Loucy (cell line): ENCODE measurements around the gene RGS19.

ENCODE experiments used
- H2AFZ ChIP-seq: fragments of 200-600 bp; sonication (generic); 2 replicates; pipeline ENCODE4 v1.6.0; 2016; ENCODE audit warnings: antibody characterized with exemption, mild to moderate bottlenecking, low read length, moderate library complexity
- H3F3A ChIP-seq: fragments of 200-600 bp; 2 replicates; pipeline ENCODE4 v1.6.0; 2016; ENCODE audit warnings: antibody characterized with exemption, low read depth, mild to moderate bottlenecking
- H3K27me3 ChIP-seq: fragments of 200-600 bp; sonication (generic); 2 replicates; pipeline ENCODE4 v1.6.1; 2014; ENCODE audit warnings: low read length, mild to moderate bottlenecking; ENCODE audit not compliant: insufficient read depth, poor library complexity, severe bottlenecking
- H3K36me3 ChIP-seq: fragments of 200-600 bp; sonication (generic); 2 replicates; pipeline ENCODE4 v1.6.1; 2016; ENCODE audit warnings: low read length; ENCODE audit not compliant: insufficient read depth
- H3K4me1 ChIP-seq: fragments of 200-600 bp; sonication (generic); 2 replicates; pipeline ENCODE4 v1.5.1; 2014; ENCODE audit warnings: low read length, mild to moderate bottlenecking; ENCODE audit not compliant: insufficient read depth, poor library complexity, severe bottlenecking
- H3K4me2 ChIP-seq: fragments of 200-600 bp; sonication (generic); 2 replicates; pipeline ENCODE4 v1.6.0; 2014; ENCODE audit warnings: antibody characterized with exemption, low read length, low read depth, mild to moderate bottlenecking; ENCODE audit not compliant: poor library complexity, severe bottlenecking
- H3K4me3 ChIP-seq: fragments of 200-600 bp; sonication (generic); 2 replicates; pipeline ENCODE4 v1.5.1; 2014; ENCODE audit warnings: low read length, mild to moderate bottlenecking, mixed read lengths; ENCODE audit not compliant: poor library complexity, severe bottlenecking
- H3K79me2 ChIP-seq: fragments of 200-600 bp; sonication (generic); 2 replicates; pipeline ENCODE4 v1.6.1; 2014; ENCODE audit warnings: low read length; ENCODE audit not compliant: insufficient read depth
- H3K9ac ChIP-seq: fragments of 200-600 bp; sonication (generic); 2 replicates; pipeline ENCODE4 v1.6.0; 2014; ENCODE audit warnings: mild to moderate bottlenecking, low read depth, low read length, moderate library complexity; ENCODE audit not compliant: poor library complexity, severe bottlenecking
- H3K9me2 ChIP-seq: fragments of 200-600 bp; sonication (generic); replicated peaks from 2 replicates; pipeline ENCODE4 v1.6.1; 2016; ENCODE audit warnings: low read depth, low read length, mixed read lengths
- H3K9me3 ChIP-seq: fragments of 200-600 bp; sonication (generic); 2 replicates; pipeline ENCODE4 v1.6.1; 2014; ENCODE audit warnings: mild to moderate bottlenecking, antibody characterized with exemption, low read length, low read depth; ENCODE audit not compliant: insufficient read depth
- H4K20me1 ChIP-seq: fragments of 200-600 bp; sonication (generic); 2 replicates; pipeline ENCODE4 v1.6.0; 2014; ENCODE audit warnings: antibody characterized with exemption, low read length, mild to moderate bottlenecking; ENCODE audit not compliant: insufficient read depth, poor library complexity, severe bottlenecking
- CTCF ChIP-seq: fragments of 200-600 bp; sonication (generic); conservative IDR thresholded peaks from 2 replicates; pipeline ENCODE4 v1.5.1; 2014; ENCODE audit warnings: mild to moderate bottlenecking, antibody characterized with exemption, low read length
- EZH2phosphoT487 ChIP-seq: fragments of 200-600 bp; IDR thresholded peaks from 2 replicates; pipeline ENCODE4 v1.6.1; 2018; ENCODE audit warnings: antibody characterized with exemption, mild to moderate bottlenecking, moderate library complexity, borderline replicate concordance

Gene RGS19

DNA sequence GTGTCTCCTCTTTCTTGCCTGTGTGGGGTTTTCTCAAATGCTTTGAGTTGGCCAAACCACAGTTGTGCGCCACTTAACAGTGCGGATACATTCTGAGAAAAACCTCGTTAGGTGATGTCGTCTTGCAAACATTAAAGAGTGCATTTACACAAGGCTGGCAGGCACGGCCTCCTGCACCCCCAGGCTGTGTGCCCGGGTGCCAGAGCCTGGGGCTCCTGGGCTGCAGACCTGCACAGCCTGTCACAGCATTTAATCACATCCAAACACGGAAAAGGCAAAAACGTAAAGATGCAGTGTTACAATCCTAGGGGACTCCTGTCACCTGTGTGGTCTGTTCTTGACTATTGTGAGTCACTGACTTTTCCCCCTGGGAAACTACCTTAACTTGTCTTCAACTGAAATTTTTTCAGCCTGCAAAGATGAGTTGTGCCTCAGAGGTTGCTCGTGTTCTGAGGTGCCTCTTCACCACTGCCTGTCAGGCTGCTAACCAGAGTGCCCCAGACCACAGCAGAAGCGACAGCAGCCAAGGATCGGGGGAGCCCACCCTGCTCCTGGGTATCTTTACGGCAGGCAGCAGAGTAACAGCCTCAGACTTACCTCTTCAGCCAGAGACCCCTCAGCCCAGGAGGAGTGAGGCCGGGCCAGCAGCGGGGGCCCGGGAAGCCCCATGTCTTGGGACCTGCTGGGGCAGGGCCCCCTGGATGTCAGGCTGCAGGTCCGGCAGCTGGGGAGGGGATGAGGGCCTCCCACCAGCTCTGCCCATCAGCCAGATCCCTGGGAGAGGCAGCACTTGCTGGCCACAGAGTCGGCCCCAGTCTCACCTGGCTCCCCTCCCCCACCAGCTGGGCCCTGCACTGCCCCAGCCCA lies 44.0 kb downstream of the RGS19 start:
- H3K4me3 ChIP-seq = no peak overlapping the region
- TF ChIP-seq CTCF = no peak
- TF ChIP-seq EZH2phosphoT487 = no peak
- H3K9me3 ChIP-seq = no peaks in the 10 kb centered on the region
- no peaks in the 10 kb centered on the region for H3K27me3 ChIP-seq
- H3K9ac ChIP-seq = no peak overlapping the region
- H3K4me1 ChIP-seq = peaks cover 43% of the 10 kb centered on the region
- peaks cover 23% of the 10 kb centered on the region; the same call in 1 of the 2 replicates for H3K36me3 ChIP-seq
- no peak overlapping the region for H3K4me2 ChIP-seq
- H3F3A ChIP-seq = peaks cover 4% of the 10 kb centered on the region; the same call in 1 of the 2 replicates
- no peaks in the 10 kb centered on the region for H4K20me1 ChIP-seq
- H2AFZ ChIP-seq = no peak overlapping the region
- H3K79me2 ChIP-seq = no peaks in the 10 kb centered on the region
- H3K9me2 ChIP-seq = no peaks in the 10 kb centered on the region

GRCh38 chr20:64033981-64034493 lies 45.3 kb downstream of the RGS19 start:
- no peak overlapping the region for H3K4me3 ChIP-seq
- no peaks in the 10 kb centered on the region for H4K20me1 ChIP-seq
- no peak overlapping the region for H2AFZ ChIP-seq
- no peaks in the 10 kb centered on the region for H3K9me3 ChIP-seq
- no peaks in the 10 kb centered on the region for H3K79me2 ChIP-seq
- peaks cover 35% of the 10 kb centered on the region; the same call in 1 of the 2 replicates for H3K36me3 ChIP-seq
- H3K27me3 ChIP-seq = no peaks in the 10 kb centered on the region
- H3K4me2 ChIP-seq = no peak overlapping the region
- peaks cover 30% of the 10 kb centered on the region for H3K4me1 ChIP-seq
- H3F3A ChIP-seq = peaks cover 4% of the 10 kb centered on the region; the same call in 1 of the 2 replicates
- no peaks in the 10 kb centered on the region for H3K9me2 ChIP-seq
- no peak overlapping the region for H3K9ac ChIP-seq
- no peak for TF ChIP-seq EZH2phosphoT487
- no peak for TF ChIP-seq CTCF

- H3K9me3 ChIP-seq = no peaks in the 10 kb centered on the region
These were observed 46.4 kb downstream of the RGS19 start for GRCh38 chr20:64032706-64033624.

More at GRCh38 chr20:64032706-64033624, 46.4 kb downstream of the RGS19 start:
- no peaks in the 10 kb centered on the region for H3K27me3 ChIP-seq
- no peaks in the 10 kb centered on the region for H3K9me2 ChIP-seq
- peaks cover 4% of the 10 kb centered on the region; the same call in 1 of the 2 replicates for H3F3A ChIP-seq
- H3K4me2 ChIP-seq = no peak overlapping the region
- peaks cover 21% of the 10 kb centered on the region for H3K4me1 ChIP-seq
- H3K4me3 ChIP-seq = no peak overlapping the region
- H3K36me3 ChIP-seq = peaks cover 42% of the 10 kb centered on the region; the same call in 1 of the 2 replicates
- no peaks in the 10 kb centered on the region for H4K20me1 ChIP-seq
- H3K9ac ChIP-seq = no peak overlapping the region
- no peak overlapping the region for H2AFZ ChIP-seq
- no peak for TF ChIP-seq CTCF
- TF ChIP-seq EZH2phosphoT487 = no peak
- H3K79me2 ChIP-seq = no peaks in the 10 kb centered on the region
